Measurements from ENCODE around the gene STK36. TPM values are rescaled to one million over a fixed set of nuclear protein-coding genes. Genes with fewer than 3 reads are reported as not detected.

Gene STK36
- total and polyA plus RNA-seq, 10 of the 15 experiments (the other 5 are each of a cell fraction or from before 2014, with no cell fraction given): 4.0 to 22.8 (median 16.7) TPM

GRCh38 chr2:218710334-218710686 lies 38.4 kb downstream of the STK36 start:
- intact Hi-C loops (cut with micrococcal nuclease; ENCODE audit: unreplicated experiment): loop anchor here (1.0 kb wide), 2 partner anchors 52 to 137 kb away; no protein-coding TSS in a partner anchor
- H2AFZ ChIP-seq (ENCODE audit: control insufficient read depth, low read depth, low read length): peak overlapping the region; percentile 80

More at GRCh38 chr2:218710334-218710686, 38.4 kb downstream of the STK36 start:
- TF ChIP-seq ZNF384 (IDR thresholded peaks at IDR 0.05; ENCODE audit: borderline replicate concordance, low read depth, low read length) (no peak), MLLT1 (IDR thresholded peaks at IDR 0.05) (0 out of 2 replicates have a peak, but pooled peaks have one; percentile 18)
- Histone ChIP-seq H3K36me3 (ENCODE audit: control insufficient read depth in 2 of 2, insufficient read depth in 2 of 2, low read length in 1 of 2) (0 out of 4 replicates have a peak, but pooled peaks cover 0 to 2% of the 10 kb centered on the region in 2 experiments), H3K9ac (ENCODE audit: control insufficient read depth, insufficient read depth, low read length) (no peak overlapping the region), H3K4me1 (ENCODE audit: control insufficient read depth, insufficient read depth, low read length) (peaks cover 7% of the 10 kb centered on the region), H3K27ac (ENCODE audit: control insufficient read depth, insufficient read depth) (no peak overlapping the region), H4K20me1 (ENCODE audit: control insufficient read depth, insufficient read depth) (no peaks in the 10 kb centered on the region), H3K4me3 (no peak overlapping the region), H3K79me2 (ENCODE audit: control insufficient read depth, insufficient read depth, low read length) (peaks cover 37% of the 10 kb centered on the region), H3K27me3 (replicated peaks in 1 of 2; ENCODE audit: control insufficient read depth in 2 of 2, insufficient read depth in 2 of 2, low read length in 1 of 2) (no peaks in the 10 kb centered on the region), H3K4me2 (ENCODE audit: control insufficient read depth, insufficient read depth) (0 out of 2 replicates have a peak overlapping the region, but pooled peaks have one; percentile 20), H3K9me3 (replicated peaks; ENCODE audit: control insufficient read depth, insufficient read depth, low read length) (no peaks in the 10 kb centered on the region)
- CTCF ChIA-PET: interaction anchor here (0.6 to 3.7 kb wide), 16 partner anchors 12 to 315 kb away, joined by 3 to 36 read pairs (median 3); partner anchors contain the start of genes BCS1L, RNF25, STK36 and ZNF142
- in situ Hi-C loops (cut with MboI): no loop called here
- no peak for DNase-seq (ENCODE audit: low read depth, low spot score)
- POLR2A ChIA-PET: interaction anchor here (1.0 to 1.5 kb wide), 3 partner anchors 40 to 170 kb away, joined by 4 read pairs; partner anchors contain the start of genes BCS1L, WNT10A and ZNF142
- WGBS (ENCODE audit: insufficient coverage, insufficient replicate concordance, low lambda C conversion rate, missing lambda C conversion rate): 66% methylated on average over 14 of the region's 14 CpGs
- BruUV-seq (replicated peaks): no TSS peak
- ATAC-seq: no peak
- FAIRE-seq: no peak
- SMC1A ChIA-PET (ENCODE audit: uncharacterized antibody, unreplicated experiment): interaction anchor here (0.7 to 3.7 kb wide), 7 partner anchors 8 to 137 kb away, joined by 3 to 15 read pairs (median 3); partner anchors contain the start of genes BCS1L and ZNF142
- RAD21 ChIA-PET (ENCODE audit: unreplicated experiment): interaction anchor here (0.6 to 1.4 kb wide), 6 partner anchors 12 to 494 kb away, joined by 3 to 12 read pairs (median 4); partner anchors contain the start of genes BCS1L and ZNF142
